ENCODE results near the gene LSAMP.
"Not testable (repeated sequence)": the region's sequence is repeated elsewhere in the genome, so short reads cannot be mapped to it uniquely, and the experiment has no call there.

LSAMP gene

GRCh38 chr3:116077557-116077956, 367.7 kb downstream of the LSAMP start:
- no peaks in the 10 kb centered on the region for H3F3A ChIP-seq (ENCODE audit: insufficient read depth)
- H2AFZ ChIP-seq (ENCODE audit: low read depth, low read length, severe bottlenecking), result no peak overlapping the region
- H3K27me3 ChIP-seq (ENCODE audit: low read length), result no peaks in the 10 kb centered on the region
- H3K4me2 ChIP-seq (ENCODE audit: low read depth, low read length, poor library complexity, severe bottlenecking), result no peak overlapping the region
- H3K9me3 ChIP-seq (ENCODE audit: insufficient read depth, low read length), result no peaks in the 10 kb centered on the region
- H3K4me3 ChIP-seq (ENCODE audit: insufficient read depth, low read length, poor library complexity, severe bottlenecking), result no peak overlapping the region
- no peaks in the 10 kb centered on the region for H3K36me3 ChIP-seq (ENCODE audit: low read length)
- H3K9me2 ChIP-seq (replicated peaks; ENCODE audit: insufficient read depth, low read length), result no peaks in the 10 kb centered on the region
- H3K9ac ChIP-seq (ENCODE audit: low read length), result no peak overlapping the region
- no peak for TF ChIP-seq CTCF (IDR thresholded peaks at IDR 0.05; ENCODE audit: insufficient read depth, low read length, poor library complexity, severe bottlenecking)
- no peak for TF ChIP-seq EZH2phosphoT487 (conservative IDR thresholded peaks at IDR 0.05; ENCODE audit: low read length)
- H4K20me1 ChIP-seq (ENCODE audit: low read depth, low read length), result no peaks in the 10 kb centered on the region
- H3K27ac ChIP-seq (ENCODE audit: low read depth, low read length), result no peak overlapping the region
- no peaks in the 10 kb centered on the region for H3K79me2 ChIP-seq (ENCODE audit: insufficient read depth, low read length)

GRCh38 chr3:116077059-116077458, 368.2 kb downstream of the LSAMP start:
- no peaks in the 10 kb centered on the region for H3F3A ChIP-seq (ENCODE audit: insufficient read depth)

GRCh38 chr3:116070516-116071278, 374.6 kb downstream of the LSAMP start:
- not testable (repeated sequence) for H3K4me3 ChIP-seq (ENCODE audit: insufficient read depth, low read length, poor library complexity, severe bottlenecking); H3K79me2 ChIP-seq (ENCODE audit: insufficient read depth, low read length); H2AFZ ChIP-seq (ENCODE audit: low read depth, low read length, severe bottlenecking); H3K27ac ChIP-seq (ENCODE audit: low read depth, low read length); H3K36me3 ChIP-seq (ENCODE audit: low read length); H3K27me3 ChIP-seq (ENCODE audit: low read length); H3F3A ChIP-seq (ENCODE audit: insufficient read depth); H3K4me2 ChIP-seq (ENCODE audit: low read depth, low read length, poor library complexity, severe bottlenecking); H3K9me2 ChIP-seq (replicated peaks; ENCODE audit: insufficient read depth, low read length); H3K9ac ChIP-seq (ENCODE audit: low read length); H4K20me1 ChIP-seq (ENCODE audit: low read depth, low read length); H3K9me3 ChIP-seq (ENCODE audit: insufficient read depth, low read length)

More at GRCh38 chr3:116077059-116077458, 368.2 kb downstream of the LSAMP start:
- H3K79me2 ChIP-seq (ENCODE audit: insufficient read depth, low read length), result no peaks in the 10 kb centered on the region
- H3K4me2 ChIP-seq (ENCODE audit: low read depth, low read length, poor library complexity, severe bottlenecking), result no peak overlapping the region
- no peak overlapping the region for H3K9ac ChIP-seq (ENCODE audit: low read length)
- TF ChIP-seq CTCF (IDR thresholded peaks at IDR 0.05; ENCODE audit: insufficient read depth, low read length, poor library complexity, severe bottlenecking) (no peak), EZH2phosphoT487 (conservative IDR thresholded peaks at IDR 0.05; ENCODE audit: low read length) (no peak)
- no peaks in the 10 kb centered on the region for H3K9me3 ChIP-seq (ENCODE audit: insufficient read depth, low read length)
- H2AFZ ChIP-seq (ENCODE audit: low read depth, low read length, severe bottlenecking), result no peak overlapping the region
- no peaks in the 10 kb centered on the region for H3K9me2 ChIP-seq (replicated peaks; ENCODE audit: insufficient read depth, low read length)
- H3K27me3 ChIP-seq (ENCODE audit: low read length), result no peaks in the 10 kb centered on the region
- no peaks in the 10 kb centered on the region for H4K20me1 ChIP-seq (ENCODE audit: low read depth, low read length)
- no peak overlapping the region for H3K4me3 ChIP-seq (ENCODE audit: insufficient read depth, low read length, poor library complexity, severe bottlenecking)
- H3K27ac ChIP-seq (ENCODE audit: low read depth, low read length), result no peak overlapping the region
- H3K36me3 ChIP-seq (ENCODE audit: low read length), result no peaks in the 10 kb centered on the region

GRCh38 chr3:116070061-116070460, 375.2 kb downstream of the LSAMP start:
- no peaks in the 10 kb centered on the region for H4K20me1 ChIP-seq (ENCODE audit: low read depth, low read length)
- H3K9me2 ChIP-seq (replicated peaks; ENCODE audit: insufficient read depth, low read length), result no peaks in the 10 kb centered on the region
- no peak overlapping the region for H3K4me3 ChIP-seq (ENCODE audit: insufficient read depth, low read length, poor library complexity, severe bottlenecking)
- no peak overlapping the region for H3K4me2 ChIP-seq (ENCODE audit: low read depth, low read length, poor library complexity, severe bottlenecking)
- no peaks in the 10 kb centered on the region for H3K27me3 ChIP-seq (ENCODE audit: low read length)
- H2AFZ ChIP-seq (ENCODE audit: low read depth, low read length, severe bottlenecking), result no peak overlapping the region
- H3K27ac ChIP-seq (ENCODE audit: low read depth, low read length), result no peak overlapping the region
- no peaks in the 10 kb centered on the region for H3K79me2 ChIP-seq (ENCODE audit: insufficient read depth, low read length)
- no peak overlapping the region for H3K9ac ChIP-seq (ENCODE audit: low read length)
- H3F3A ChIP-seq (ENCODE audit: insufficient read depth), result no peaks in the 10 kb centered on the region
- TF ChIP-seq EZH2phosphoT487 (conservative IDR thresholded peaks at IDR 0.05; ENCODE audit: low read length), result no peak
- no peak for TF ChIP-seq CTCF (IDR thresholded peaks at IDR 0.05; ENCODE audit: insufficient read depth, low read length, poor library complexity, severe bottlenecking)
- no peaks in the 10 kb centered on the region for H3K9me3 ChIP-seq (ENCODE audit: insufficient read depth, low read length)
- H3K36me3 ChIP-seq (ENCODE audit: low read length), result no peaks in the 10 kb centered on the region
